HG03521 (cell line): ENCODE data around the gene HBM.
A peak's percentile ranks its signal among the peaks of the same experiment; 100 is the strongest.
"Not testable (repeated sequence)": the region's sequence is repeated elsewhere in the genome, so short reads cannot be mapped to it uniquely, and the experiment has no call there.

Source experiments
- ATAC-seq: cut with Tn5 transposase; IDR thresholded peaks from one replicate; pipeline ENCODE4 v1.9.1; 2021; ENCODE audit warnings: mild to moderate bottlenecking, moderate library complexity; ENCODE audit not compliant: unreplicated experiment

The HBM gene

GRCh38 chr16:144797-145252 is 21.0 kb upstream of the HBM start:
- no peak for ATAC-seq

DNA sequence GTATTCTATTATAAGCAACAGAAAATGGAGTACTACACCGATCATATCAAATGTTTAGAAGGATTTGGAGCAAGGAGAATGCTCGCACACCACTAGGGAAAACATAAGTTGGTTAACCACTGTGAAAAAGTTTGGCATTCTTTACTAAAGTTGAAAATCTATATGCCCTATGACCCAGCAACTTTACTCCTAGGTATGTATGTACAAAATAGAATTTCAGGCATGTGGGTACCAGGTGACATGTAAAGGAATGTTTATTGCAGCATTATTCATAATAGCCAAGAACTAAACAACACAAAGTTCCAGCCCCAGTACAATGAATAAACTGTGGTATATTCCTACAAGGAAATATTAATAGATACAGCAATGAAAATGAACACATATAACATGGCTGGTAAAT is 19.1 kb upstream of the HBM start:
- ATAC-seq, result no peak

- ATAC-seq, result no peak
Observed at GRCh38 chr16:149024-149660, 16.6 kb upstream of the HBM start.

DNA sequence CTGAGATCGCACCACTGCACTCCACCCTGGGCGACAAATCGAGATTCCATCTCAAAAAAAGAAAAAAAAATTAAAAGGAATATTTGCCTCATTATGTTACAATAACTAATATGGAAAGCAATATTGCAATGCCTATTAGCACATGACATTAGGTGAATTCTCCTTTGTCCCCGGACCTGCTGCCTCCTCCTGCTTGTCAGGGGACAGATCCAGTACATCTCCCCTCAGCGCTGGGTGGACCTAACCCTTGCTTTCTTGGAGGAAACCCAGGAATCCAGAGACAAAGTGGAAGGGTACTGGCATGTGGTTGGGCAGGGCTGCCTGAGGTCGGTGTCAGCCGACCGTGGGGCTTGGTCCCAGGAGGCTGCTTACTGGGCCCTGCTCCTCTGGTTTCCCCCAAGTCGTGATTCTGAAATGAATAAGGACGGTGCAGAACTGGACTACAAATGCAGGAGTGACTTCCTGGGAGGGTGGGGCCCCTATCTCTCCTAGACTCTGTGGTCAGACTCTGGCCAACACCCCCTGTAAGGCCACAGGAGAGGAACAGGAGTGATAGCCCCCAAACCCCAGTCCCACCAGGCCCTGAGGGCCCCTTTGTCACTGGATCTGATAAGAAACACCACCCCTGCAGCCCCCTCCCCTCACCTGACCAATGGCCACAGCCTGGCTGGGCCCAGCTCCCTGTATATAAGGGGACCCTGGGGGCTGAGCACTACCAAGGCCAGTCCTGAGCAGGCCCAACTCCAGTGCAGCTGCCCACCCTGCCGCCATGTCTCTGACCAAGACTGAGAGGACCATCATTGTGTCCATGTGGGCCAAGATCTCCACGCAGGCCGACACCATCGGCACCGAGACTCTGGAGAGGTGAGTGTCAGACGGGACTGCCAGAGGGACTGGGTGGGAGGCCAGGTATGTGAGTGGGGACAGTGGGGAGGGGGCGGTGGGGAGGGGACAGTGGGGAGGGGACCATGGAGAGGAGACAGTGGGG is 13.3 kb upstream of the HBM start, which contains the start of gene HBZ:
Gene HBZ, plus strand, starts transcription at position 504 of the 988 bp plus-strand sequence. Its CDS starts 266 bp downstream, at position 770.
- ATAC-seq, result no peak

DNA sequence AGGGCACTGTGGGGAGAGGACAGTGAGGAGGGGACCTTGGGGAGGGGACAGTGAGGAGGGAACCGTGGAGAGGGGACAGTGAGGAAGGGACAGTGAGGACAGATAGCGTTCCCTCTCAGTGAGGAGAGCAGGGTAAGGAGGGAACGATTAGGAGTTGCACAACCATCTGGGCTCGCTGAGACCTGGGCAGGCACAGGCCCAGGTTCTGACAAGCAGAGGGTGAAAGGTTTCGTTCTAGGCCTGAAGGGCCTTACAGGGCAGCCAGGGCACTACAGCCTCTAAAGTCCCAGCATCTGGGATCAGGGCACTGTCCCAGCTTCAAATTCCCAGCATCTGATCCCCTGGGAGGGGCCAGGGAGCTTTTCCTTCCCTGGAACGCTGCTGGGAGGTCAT is 12.7 kb upstream of the HBM start:
- not testable (repeated sequence) for ATAC-seq

- ATAC-seq, result peak; percentile 21
Observed at GRCh38 chr16:153550-154216, 12.1 kb upstream of the HBM start.

- peak; percentile 40 for ATAC-seq
Observed at GRCh38 chr16:154217-155030, 11.4 kb upstream of the HBM start.

DNA sequence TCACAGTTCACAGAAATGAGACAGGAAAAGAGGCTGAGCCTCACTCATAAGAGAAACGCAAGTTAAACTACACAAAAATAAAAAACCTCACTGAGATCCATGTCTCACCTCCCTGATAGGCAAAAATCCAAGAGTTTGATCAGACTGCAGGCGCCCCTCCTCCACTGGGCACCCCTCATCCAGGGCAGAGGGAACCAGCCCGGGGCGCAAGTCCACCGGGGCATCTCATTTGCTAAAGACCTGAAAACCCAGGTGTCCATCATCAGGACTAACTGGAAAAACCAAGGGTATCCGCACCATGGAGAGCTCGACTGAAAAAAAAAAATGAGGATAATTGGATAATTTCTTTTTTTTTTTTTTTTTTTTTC is 10.8 kb upstream of the HBM start:
- no peak for ATAC-seq

GRCh38 chr16:159136-159849 is 6.5 kb upstream of the HBM start:
- no peak for ATAC-seq

DNA sequence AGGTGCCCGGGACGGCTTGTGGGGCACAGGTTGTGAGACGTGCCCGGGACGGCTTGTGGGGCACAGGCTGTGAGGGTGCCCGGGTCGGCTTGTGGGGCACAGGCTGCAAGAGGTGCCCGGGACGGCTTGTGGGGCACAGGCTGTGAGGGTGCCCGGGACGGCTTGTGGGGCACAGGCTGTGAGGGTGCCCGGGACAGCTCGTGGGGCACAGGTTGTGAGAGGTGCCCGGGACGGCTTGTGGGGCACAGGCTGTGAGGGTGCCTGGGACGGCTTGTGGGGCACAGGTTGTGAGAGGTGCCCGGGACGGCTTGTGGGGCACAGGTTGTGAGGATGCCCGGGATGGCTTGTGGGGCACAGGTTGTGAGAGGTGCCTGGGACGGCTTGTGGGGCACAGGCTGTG is 5.5 kb upstream of the HBM start:
- not testable (repeated sequence) for ATAC-seq

- ATAC-seq, result no peak
Observed at GRCh38 chr16:160691-161190, 5.0 kb upstream of the HBM start.

DNA sequence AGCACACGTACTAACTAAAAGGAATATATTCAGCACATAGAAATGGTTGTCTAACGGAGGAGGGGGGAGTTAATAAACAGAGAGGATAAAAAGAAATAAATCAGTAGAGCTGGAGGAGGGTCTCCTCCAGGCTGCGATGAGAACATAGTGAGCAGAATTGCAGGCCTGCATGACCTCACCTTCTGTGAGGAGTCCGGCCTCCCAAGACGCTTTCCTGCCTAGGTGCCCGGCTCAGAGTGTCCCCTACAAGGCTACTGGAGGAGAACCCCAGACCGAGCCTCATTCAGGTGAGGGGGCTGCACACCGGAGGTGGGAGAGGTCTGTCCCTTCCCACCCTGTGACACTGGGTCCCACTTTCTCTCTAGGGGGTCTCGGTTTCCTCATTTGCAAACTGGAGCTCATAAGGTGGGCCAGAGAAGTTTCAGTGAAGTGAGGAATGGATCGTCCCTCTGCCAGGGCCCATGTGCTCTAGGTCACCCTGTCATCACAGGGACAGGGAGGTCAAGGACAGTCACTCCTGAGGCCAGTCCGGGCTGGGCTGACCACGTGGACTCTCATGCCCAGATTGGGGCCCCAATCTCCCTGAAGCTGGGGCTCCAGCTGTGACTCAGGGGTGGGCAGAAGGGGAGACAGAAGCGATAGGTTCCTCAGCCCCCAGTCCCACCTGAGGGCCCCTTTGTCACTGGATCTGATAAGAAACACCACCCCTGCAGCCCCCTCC is 3.3 kb upstream of the HBM start:
- no peak for ATAC-seq

DNA sequence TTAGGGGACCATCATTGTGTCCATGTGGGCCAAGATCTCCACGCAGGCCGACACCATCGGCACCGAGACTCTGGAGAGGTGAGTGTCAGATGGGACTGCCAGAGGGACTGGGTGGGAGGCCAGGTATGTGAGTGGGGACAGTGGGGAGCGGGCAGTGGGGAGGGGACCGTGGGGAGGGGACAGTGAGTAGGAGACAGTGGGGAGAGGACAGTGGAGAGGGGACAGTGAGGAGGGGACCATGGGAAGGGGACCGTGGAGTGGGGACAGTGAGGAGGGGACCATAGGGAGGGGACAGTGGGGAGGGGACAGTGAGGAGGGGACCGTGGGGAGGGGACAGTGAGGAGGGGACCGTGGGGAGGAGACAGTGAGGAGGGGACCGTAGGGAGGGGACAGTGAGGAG is 2.6 kb upstream of the HBM start:
- not testable (repeated sequence) for ATAC-seq

- ATAC-seq, result not testable (repeated sequence)
Observed at GRCh38 chr16:163696-164095, 2.1 kb upstream of the HBM start.

GRCh38 chr16:164134-164823 is 1.5 kb upstream of the HBM start:
- ATAC-seq, result not testable (repeated sequence)

GRCh38 chr16:164827-165538 is 795 bp upstream of the HBM start:
- ATAC-seq, result no peak

DNA sequence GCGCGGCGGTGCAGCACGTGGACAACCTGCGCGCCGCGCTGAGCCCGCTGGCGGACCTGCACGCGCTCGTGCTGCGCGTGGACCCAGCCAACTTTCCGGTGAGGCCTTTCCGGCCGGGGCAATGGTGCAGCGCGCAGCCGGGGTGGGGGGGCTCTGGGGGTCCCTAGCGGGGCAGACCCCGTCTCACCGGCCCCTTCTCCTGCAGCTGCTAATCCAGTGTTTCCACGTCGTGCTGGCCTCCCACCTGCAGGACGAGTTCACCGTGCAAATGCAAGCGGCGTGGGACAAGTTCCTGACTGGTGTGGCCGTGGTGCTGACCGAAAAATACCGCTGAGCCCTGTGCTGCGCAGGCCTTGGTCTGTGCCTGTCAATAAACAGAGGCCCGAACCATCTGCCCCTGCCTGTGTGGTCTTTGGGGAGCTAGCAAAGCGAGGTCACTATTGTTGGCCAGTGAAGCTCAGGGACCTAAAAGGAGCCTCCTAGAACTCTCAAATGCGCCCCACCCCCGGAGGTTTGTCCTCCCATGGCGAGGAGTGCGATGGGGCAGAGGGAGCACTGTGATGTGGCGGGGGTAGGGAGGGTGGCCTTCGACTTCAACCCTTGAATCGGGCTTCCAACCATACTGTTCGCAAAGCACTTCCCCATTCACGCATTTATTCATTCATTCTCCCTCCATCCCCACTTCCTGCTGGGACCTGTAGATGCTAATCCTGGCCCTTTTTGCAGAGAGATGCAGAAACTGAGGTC is 770 bp downstream of the HBM start:
- no peak for ATAC-seq
